Measurements from ENCODE around the gene RALGAPA2.

DNA sequence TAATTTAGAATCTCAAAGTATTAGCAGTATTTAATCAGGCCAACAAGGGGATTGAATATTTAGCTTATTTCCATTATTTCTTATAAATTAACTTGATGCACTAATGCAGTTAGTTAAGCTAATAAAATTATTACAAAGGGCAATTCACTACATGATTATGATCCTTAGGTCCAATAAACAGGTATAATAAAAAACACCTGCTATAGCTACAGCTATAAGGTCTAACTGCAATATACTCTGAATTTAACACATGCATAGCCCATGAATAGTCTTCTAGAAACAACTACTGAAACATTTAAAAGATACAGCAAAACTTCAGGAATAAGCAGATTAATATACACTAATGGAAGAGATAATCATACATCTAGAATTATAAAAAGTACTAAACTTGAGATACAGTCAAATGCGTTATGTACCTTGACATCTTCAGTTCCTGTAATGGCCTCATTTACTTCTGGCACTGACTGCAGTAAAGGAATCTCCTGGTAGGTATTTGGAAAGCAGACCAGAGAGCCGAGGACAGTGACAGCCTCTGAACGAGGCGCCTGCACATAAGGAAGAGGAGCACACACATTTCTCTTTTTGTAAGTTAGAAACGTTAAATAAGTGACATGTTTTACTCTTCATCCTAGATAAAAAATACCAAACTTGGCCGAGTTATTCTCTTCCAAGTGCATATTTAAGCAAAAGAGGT, 176.1 kb downstream of the RALGAPA2 start:
- TF ChIP-seq EZH2 (IDR thresholded peaks at IDR 0.05; ENCODE audit: borderline replicate concordance, low read length), result no peak
- TF ChIP-seq, protein P1, sequence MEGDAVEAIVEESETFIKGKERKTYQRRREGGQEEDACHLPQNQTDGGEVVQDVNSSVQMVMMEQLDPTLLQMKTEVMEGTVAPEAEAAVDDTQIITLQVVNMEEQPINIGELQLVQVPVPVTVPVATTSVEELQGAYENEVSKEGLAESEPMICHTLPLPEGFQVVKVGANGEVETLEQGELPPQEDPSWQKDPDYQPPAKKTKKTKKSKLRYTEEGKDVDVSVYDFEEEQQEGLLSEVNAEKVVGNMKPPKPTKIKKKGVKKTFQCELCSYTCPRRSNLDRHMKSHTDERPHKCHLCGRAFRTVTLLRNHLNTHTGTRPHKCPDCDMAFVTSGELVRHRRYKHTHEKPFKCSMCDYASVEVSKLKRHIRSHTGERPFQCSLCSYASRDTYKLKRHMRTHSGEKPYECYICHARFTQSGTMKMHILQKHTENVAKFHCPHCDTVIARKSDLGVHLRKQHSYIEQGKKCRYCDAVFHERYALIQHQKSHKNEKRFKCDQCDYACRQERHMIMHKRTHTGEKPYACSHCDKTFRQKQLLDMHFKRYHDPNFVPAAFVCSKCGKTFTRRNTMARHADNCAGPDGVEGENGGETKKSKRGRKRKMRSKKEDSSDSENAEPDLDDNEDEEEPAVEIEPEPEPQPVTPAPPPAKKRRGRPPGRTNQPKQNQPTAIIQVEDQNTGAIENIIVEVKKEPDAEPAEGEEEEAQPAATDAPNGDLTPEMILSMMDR (IDR thresholded peaks at IDR 0.05; ENCODE audit: low read length), result no peak

All from OCI-LY1 (cell line).